Neural cell (in vitro differentiated cells): Measurements from ENCODE around the gene TESMIN.

Experiments
- EZH2 ChIP-seq: fragments of 200-600, 300-800 bp; shearing (Covaris generic), sonication (generic); IDR thresholded peaks from 2 replicates; pipeline ENCODE4 v1.6.1; 2014; ENCODE audit warnings: antibody characterized with exemption, low read length, borderline replicate concordance, mild to moderate bottlenecking; ENCODE audit not compliant: insufficient read depth, poor library complexity, severe bottlenecking
- MXI1 ChIP-seq: fragments of 450-650 bp; conservative IDR thresholded peaks from 2 replicates; pipeline ENCODE4 v1.6.1; 2014; ENCODE audit warnings: antibody characterized with exemption, mild to moderate bottlenecking; ENCODE audit not compliant: poor library complexity, severe bottlenecking
- TF ChIP-seq, protein P1 (sequence below): fragments of 450-650 bp; IDR thresholded peaks from 2 replicates; pipeline ENCODE4 v1.5.1; 2014; ENCODE audit warnings: antibody characterized with exemption, mild to moderate bottlenecking, moderate library complexity; ENCODE audit not compliant: poor library complexity, severe bottlenecking

DNA sequence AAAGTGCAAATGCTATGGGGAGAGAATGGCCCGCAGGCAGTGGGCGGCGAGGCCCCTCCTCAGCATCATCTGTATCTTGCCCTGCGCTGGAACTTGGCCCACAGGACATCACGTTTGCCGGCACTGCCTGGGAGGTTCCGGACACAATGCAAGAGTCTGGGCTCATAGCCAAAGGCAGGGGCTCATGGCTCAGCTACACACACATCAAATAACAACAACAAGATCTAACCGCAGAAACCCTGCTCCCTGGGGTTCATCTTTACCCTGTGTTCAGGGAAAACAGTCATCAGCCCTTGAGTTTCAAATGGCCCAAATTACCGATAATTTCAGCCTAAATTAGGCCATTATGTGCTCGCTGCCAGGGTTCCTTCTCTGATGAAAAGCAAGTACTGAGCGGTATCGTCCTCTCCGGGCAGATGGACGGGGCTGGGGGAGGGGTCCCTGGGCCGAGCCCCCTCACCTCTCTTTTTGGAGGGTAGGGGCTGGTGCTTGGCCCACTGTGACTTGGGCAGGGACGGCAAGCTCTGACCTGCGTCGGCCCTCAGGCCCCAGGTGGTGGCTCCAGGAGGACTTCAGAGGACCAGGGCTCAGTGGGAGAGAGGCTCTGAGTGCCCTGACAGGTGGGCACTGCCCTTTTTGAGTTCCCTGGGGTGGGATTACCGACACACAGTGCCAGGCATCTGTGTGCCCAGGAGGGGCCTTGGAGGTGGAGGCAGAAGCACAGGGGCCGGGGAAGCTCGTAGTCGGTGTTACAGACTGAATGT lies 92.0 kb downstream of the TESMIN start:
- TF ChIP-seq, protein P1, sequence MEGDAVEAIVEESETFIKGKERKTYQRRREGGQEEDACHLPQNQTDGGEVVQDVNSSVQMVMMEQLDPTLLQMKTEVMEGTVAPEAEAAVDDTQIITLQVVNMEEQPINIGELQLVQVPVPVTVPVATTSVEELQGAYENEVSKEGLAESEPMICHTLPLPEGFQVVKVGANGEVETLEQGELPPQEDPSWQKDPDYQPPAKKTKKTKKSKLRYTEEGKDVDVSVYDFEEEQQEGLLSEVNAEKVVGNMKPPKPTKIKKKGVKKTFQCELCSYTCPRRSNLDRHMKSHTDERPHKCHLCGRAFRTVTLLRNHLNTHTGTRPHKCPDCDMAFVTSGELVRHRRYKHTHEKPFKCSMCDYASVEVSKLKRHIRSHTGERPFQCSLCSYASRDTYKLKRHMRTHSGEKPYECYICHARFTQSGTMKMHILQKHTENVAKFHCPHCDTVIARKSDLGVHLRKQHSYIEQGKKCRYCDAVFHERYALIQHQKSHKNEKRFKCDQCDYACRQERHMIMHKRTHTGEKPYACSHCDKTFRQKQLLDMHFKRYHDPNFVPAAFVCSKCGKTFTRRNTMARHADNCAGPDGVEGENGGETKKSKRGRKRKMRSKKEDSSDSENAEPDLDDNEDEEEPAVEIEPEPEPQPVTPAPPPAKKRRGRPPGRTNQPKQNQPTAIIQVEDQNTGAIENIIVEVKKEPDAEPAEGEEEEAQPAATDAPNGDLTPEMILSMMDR: no peak
- TF ChIP-seq EZH2: no peak
- no peak for TF ChIP-seq MXI1
